OCI-LY7 (cell line): ENCODE measurements around the gene ZNF778. TPM values are rescaled to one million over a fixed set of nuclear protein-coding genes. Genes with fewer than 3 reads are reported as not detected.

Experiments used
- BruUV-seq: library from RNA; stranded (reverse); fragments of 400-500 nt; replicated peaks from 2 replicates; lab custom pipeline; 2021; lab: Mats Ljungman, UMichigan
- CTCF ChIA-PET: fragments of 300-600 bp; sonication (Branson Sonifier 250); formaldehyde crosslinking; loops from one replicate; lab custom pipeline; 2022; ENCODE audit warnings: antibody characterized with exemption; ENCODE audit not compliant: unreplicated experiment; lab: Charles Lee
- POLR2A ChIA-PET: fragments of 300-600 bp; sonication (Branson Sonifier 250); formaldehyde crosslinking; loops from one replicate; lab custom pipeline; 2022; ENCODE audit warnings: antibody characterized with exemption; lab: Charles Lee
- DNase-seq: peaks from one replicate; pipeline ENCODE4 v3.0.0-alpha.2; 2015; ENCODE audit warnings: low spot score
- H2AFZ ChIP-seq: fragments of 200-600 bp; sonication (generic), shearing (Covaris generic); 2 replicates; pipeline ENCODE4 v1.6.1; 2014; ENCODE audit warnings: mild to moderate bottlenecking, antibody characterized with exemption, low read length, moderate library complexity
- H3K27ac ChIP-seq: fragments of 200-600 bp; sonication (generic); 2 replicates; pipeline ENCODE4 v1.5.1; 2014; ENCODE audit warnings: mixed run types, low read depth, mild to moderate bottlenecking, moderate library complexity, low read length, inconsistent platforms; ENCODE audit not compliant: poor library complexity, severe bottlenecking
- H3K36me3 ChIP-seq: fragments of 200-600 bp; sonication (generic); 2 replicates; pipeline ENCODE4 v1.6.1; 2014; ENCODE audit warnings: mild to moderate bottlenecking, antibody characterized with exemption, low read length, moderate library complexity, mixed read lengths; ENCODE audit not compliant: insufficient read depth
- H3K4me1 ChIP-seq: fragments of 200-600 bp; sonication (generic); 2 replicates; pipeline ENCODE4 v1.5.1; 2014; ENCODE audit warnings: mild to moderate bottlenecking, low read length; ENCODE audit not compliant: insufficient read depth, poor library complexity, severe bottlenecking
- H3K4me2 ChIP-seq: fragments of 200-600 bp; sonication (generic); 2 replicates; pipeline ENCODE4 v1.6.1; 2014; ENCODE audit warnings: mild to moderate bottlenecking, low read length
- H3K4me3 ChIP-seq: fragments of 200-600 bp; sonication (generic); 2 replicates; pipeline ENCODE4 v1.5.1; 2014; ENCODE audit warnings: mild to moderate bottlenecking, low read depth, low read length; ENCODE audit not compliant: poor library complexity, severe bottlenecking
- H3K79me2 ChIP-seq: fragments of 200-600 bp; sonication (generic); 2 replicates; pipeline ENCODE4 v1.6.1; 2016; ENCODE audit warnings: low read depth, mild to moderate bottlenecking, low read length, moderate library complexity, mixed read lengths; ENCODE audit not compliant: insufficient read depth
- H3K9me2 ChIP-seq: fragments of 200-600 bp; sonication (generic); 2 replicates; pipeline ENCODE4 v1.6.1; 2016; ENCODE audit warnings: mild to moderate bottlenecking, low read length, mixed read lengths; ENCODE audit not compliant: insufficient read depth
- H3K9me3 ChIP-seq: fragments of 200-600 bp; sonication (generic); 2 replicates; pipeline ENCODE4 v1.6.1; 2014; ENCODE audit warnings: mild to moderate bottlenecking, mixed run types, low read length, mixed read lengths
- H4K20me1 ChIP-seq: fragments of 200-600 bp; sonication (generic); 2 replicates; pipeline ENCODE4 v1.6.1; 2014; ENCODE audit warnings: mild to moderate bottlenecking, antibody characterized with exemption, low read length, moderate library complexity, mixed read lengths; ENCODE audit not compliant: insufficient read depth
- CTCF ChIP-seq: fragments of 200-600 bp; sonication (generic); conservative IDR thresholded peaks from 2 replicates; pipeline ENCODE4 v1.5.1; 2014; ENCODE audit warnings: mild to moderate bottlenecking, antibody characterized with exemption, low read length, moderate library complexity, mixed read lengths
- EZH2phosphoT487 ChIP-seq: fragments of 200-600 bp; sonication (generic); IDR thresholded peaks from 2 replicates; pipeline ENCODE4 v1.6.1; 2018; ENCODE audit warnings: low read depth, borderline replicate concordance, mild to moderate bottlenecking, mixed run types, antibody characterized with exemption, low read length, moderate library complexity, mixed read lengths
- intact Hi-C: fragments of 100-400 bp; cut with micrococcal nuclease; formaldehyde crosslinking; loops from one replicate; pipeline ENCODE4 v1.10.0; 2022; ENCODE audit not compliant: unreplicated experiment
- total RNA-seq, 2 experiments: library from RNA; depleted of rRNA in 1 of 2; stranded (reverse); fragments of >200 nt in 1 of 2; shearing (Covaris generic) in 1 of 2; gene quantifications; 2 replicates each; pipeline ENCODE4 v1.2.3, GENCODE V29; 2014 to 2022

ZNF778 gene
- total RNA-seq, 2 experiments from 2014 or later = 9.4 to 9.9 TPM

DNA sequence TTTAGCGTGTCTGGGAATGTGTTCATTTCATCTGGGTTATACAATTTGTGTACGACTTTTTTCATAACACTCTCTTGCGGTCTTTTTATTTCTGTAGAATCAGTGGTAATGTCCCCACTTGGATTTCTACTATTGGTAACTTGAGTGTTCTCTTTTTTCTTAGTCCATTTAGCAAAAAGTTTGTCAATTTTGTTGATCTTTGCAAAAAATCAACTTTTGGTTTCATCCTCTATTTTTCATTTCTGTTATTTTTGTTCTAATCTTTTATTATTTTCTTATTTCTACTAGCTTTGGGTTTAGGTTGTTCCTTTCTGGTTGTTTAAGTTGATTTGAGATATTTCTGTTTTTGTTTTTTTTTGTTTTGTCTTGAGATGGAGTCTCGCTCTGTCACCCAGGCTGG, 9.5 kb upstream of the ZNF778 start:
- Histone ChIP-seq H3K4me1 (peaks cover 7% of the 10 kb centered on the region), H3K36me3 (no peaks in the 10 kb centered on the region), H3K9me2 (no peaks in the 10 kb centered on the region), H3K4me3 (no peak overlapping the region), H3K4me2 (no peak overlapping the region), H4K20me1 (no peaks in the 10 kb centered on the region), H3K9me3 (no peaks in the 10 kb centered on the region), H2AFZ (no peak overlapping the region), H3K79me2 (no peaks in the 10 kb centered on the region), H3K27ac (no peak overlapping the region)
- TF ChIP-seq EZH2phosphoT487 (no peak), CTCF (no peak)
- no TSS peak for BruUV-seq
- POLR2A ChIA-PET = no interaction called here
- intact Hi-C loops = no loop called here
- CTCF ChIA-PET = no interaction called here
- no peak for DNase-seq

- H3K4me3 ChIP-seq = no peak overlapping the region
- CTCF ChIA-PET = no interaction called here
Observed at GRCh38 chr16:89209522-89210044, 7.9 kb upstream of the ZNF778 start.

More at GRCh38 chr16:89209522-89210044, 7.9 kb upstream of the ZNF778 start:
- H3K36me3 ChIP-seq = no peaks in the 10 kb centered on the region
- no peaks in the 10 kb centered on the region for H3K9me2 ChIP-seq
- TF ChIP-seq CTCF (no peak), EZH2phosphoT487 (no peak)
- intact Hi-C loops = no loop called here
- no peaks in the 10 kb centered on the region for H3K79me2 ChIP-seq
- H3K27ac ChIP-seq = no peak overlapping the region
- no peaks in the 10 kb centered on the region for H4K20me1 ChIP-seq
- no peak for DNase-seq
- no TSS peak for BruUV-seq
- no peaks in the 10 kb centered on the region for H3K9me3 ChIP-seq
- POLR2A ChIA-PET = no interaction called here
- peaks cover 7% of the 10 kb centered on the region for H3K4me1 ChIP-seq
- H3K4me2 ChIP-seq = no peak overlapping the region
- no peak overlapping the region for H2AFZ ChIP-seq
